ENCODE results near the gene NUBP2.

Gene NUBP2, protein sequence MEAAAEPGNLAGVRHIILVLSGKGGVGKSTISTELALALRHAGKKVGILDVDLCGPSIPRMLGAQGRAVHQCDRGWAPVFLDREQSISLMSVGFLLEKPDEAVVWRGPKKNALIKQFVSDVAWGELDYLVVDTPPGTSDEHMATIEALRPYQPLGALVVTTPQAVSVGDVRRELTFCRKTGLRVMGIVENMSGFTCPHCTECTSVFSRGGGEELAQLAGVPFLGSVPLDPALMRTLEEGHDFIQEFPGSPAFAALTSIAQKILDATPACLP
- 26.5 to 47.6 reads per million in 2 donors for total RNA-seq

DNA sequence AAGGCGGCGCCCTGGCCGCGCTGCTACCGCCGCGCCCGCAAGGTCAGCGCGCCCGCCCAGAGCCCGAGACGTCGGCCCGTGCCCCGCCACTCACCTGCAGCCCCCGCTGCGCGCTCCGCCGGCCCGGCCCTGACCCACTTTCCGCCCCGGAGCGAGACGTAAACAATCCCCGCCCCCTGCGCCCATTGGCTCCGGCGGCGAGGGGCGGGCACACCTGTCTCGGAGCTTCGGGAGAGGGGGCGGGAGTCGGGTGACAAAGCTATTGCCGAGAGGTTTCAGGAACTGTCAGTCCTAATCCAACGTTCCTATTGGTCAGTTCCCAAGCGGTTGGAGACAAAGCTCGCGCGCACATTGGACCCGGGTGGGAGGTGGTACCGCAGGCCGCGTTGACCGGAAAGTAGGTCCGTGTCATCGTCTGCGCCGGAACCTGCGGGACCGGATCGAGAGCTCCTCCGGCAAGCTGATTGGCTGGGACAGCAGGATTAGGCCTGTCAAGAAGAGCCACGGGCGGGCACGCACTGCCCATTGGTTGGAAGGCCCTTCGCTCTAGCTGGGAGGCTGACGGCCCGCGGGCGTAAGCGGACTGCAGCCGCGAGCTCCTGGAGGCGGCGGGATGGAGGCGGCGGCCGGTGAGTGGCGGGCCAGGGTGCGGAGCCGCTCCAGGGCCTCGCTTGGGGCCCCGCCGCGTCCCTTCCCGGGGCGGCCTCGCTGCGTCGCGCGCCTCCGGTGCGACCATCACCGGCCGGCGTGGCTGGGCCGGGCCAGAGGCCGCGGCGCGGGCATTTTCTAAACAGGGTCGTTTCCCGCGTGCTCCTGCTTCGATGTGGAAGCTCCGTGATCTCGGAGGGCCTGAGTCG is at the start of gene NUBP2, which contains the start of gene SPSB3:
Gene NUBP2 (plus strand): TSS at position 553 of the 857 bp plus-strand sequence. CDS start 61 bp downstream, at position 614.
Gene SPSB3 (minus strand): TSS at position 164 of the 857 bp plus-strand sequence. CDS start 1,088 bp downstream, outside the sequence.
- DNase-seq: peak; percentile 95

DNA sequence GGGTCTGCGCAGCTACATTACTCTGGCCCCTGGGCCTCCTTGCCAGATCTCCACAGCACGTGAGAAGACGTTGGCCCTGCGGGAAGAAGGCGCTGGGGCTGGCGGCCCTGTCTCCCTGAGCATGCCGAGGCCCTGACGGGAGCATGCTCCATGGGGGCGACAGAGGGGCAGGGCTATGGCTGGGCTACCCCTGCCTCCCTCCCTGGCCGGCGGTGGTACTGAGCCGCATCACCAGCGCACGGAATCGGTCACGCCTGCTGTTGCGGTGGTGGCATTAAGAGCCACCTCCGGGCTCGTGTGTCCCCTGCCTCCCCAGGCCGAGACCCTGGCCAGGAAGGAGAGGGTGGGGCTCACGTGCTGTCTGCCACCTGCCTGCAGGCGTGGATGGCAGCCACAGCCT is 48.6 kb upstream of the NUBP2 start:
- DNase-seq: no peak

GRCh38 chr16:1734816-1735215 is 47.9 kb upstream of the NUBP2 start:
- DNase-seq: no peak

GRCh38 chr16:1740234-1740633 is 42.5 kb upstream of the NUBP2 start:
- DNase-seq: no peak

DNA sequence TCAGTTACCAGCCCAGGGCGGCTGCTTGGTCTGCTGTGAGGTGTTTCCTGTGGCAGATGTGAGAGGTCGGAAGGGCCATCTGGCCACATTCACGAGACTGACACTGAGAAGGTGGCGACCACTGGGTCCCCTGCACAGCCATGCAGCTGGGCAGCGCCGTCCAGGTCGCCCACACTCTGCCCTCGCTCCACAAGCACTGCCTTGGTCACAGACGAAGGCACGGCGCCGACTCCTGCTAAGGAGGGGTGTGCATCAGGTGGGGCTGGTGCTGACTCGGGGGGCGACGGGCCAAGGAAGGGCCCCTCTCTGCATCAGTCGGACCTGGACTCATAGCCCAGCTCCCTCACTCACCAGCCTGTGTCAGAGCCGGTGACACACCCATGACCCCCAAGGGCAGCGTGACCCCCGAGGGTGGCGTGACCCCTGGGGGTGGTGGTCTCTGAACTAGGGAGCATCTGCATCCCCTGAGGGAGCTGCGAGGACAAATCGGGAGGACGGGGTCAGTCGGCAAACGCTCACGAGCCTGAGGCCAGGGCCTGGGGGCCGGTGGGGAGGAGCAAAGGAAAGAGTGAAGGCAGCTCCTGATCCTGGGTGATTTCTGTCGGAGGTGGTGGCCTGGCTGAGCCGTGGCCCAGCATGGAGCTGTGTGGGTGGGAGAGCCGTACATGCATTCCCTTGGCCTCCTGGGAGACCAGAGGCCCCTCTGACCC is 41.8 kb upstream of the NUBP2 start:
- DNase-seq: no peak

- DNase-seq: no peak
Measured at GRCh38 chr16:1741553-1742165, 41.1 kb upstream of the NUBP2 start.

- no peak for DNase-seq
Measured at GRCh38 chr16:1743376-1744337, 39.1 kb upstream of the NUBP2 start.

- DNase-seq: no peak
Measured at GRCh38 chr16:1744338-1744840, 38.4 kb upstream of the NUBP2 start.

DNA sequence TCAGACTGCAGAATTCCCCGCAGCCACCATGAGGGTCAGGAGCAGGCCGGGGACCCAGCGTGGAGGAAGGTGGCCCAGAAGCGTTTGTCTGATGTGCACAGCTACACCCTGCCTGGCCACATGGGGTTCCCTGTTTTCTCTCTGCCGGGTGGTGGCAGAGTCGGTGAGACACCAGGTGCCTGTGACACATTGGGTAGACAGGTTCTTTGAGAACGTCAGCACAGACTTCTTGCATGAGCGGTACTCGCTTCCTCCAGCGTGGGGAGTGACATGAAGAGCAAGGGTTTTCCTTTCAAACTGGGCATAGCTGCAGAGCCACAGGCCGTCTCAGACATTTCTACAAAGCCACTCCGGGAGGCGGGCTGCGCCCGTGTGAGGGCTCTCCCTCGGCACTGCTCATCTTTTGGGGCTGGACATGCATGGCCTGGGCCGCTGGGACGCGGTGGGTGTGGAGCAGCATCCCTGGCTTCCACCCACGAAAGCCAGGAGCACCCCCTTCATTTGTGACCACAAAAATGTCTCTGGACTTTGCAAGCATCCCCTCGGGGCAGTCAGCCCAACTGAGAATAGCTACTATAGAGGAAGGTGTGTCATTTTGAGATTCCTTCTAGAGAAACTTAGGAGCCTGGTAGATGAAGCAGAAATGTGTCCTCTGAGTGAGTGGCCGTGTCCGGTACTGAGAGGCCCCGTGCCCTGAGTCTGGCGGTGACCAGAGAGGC is 37.4 kb upstream of the NUBP2 start:
- no peak for DNase-seq

- no peak for DNase-seq
Measured at GRCh38 chr16:1745900-1746692, 36.7 kb upstream of the NUBP2 start.

GRCh38 chr16:1746693-1747195 is 36.0 kb upstream of the NUBP2 start:
- DNase-seq: no peak

DNA sequence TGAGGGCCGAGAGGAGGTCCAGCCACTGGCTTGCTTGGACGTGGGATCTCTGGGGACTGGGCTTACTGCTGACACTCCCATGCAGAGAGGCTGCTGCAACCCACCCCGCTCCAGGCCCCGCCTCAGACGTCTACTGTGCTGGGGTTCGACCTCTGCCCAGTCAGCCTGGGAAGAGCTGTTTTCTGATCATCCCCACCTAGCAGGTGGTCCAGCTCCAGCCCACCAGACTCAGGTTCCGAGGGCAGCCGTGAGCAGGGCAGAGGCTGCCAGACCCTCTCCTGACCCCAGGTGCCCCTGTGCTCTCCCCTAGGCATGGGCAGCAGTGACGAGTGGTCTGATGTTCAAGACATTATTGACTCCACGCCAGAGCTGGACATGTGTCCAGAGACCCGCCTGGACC is 34.8 kb upstream of the NUBP2 start:
- DNase-seq: no peak

GRCh38 chr16:1749152-1750117 is 33.3 kb upstream of the NUBP2 start:
- DNase-seq: no peak

DNA sequence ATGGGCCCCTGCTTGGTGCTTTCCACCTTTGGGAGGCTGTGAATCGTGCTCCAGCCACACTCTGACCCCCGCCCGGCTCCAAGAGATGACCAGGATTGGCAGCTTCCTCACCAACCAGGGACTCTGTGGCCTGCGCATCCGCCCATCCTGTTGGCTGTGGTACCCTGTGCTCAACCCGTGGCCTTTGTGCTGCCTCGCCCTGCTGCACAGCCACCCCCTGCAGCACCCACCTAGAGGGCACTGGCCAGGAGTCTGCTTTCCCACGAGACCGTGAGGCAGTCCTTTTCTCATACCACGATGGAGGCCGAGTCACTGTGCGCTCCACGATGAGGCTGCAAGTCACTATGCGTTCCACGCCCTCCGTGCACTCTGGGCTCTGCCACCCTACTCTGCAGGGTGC is 30.8 kb upstream of the NUBP2 start:
- no peak for DNase-seq

DNA sequence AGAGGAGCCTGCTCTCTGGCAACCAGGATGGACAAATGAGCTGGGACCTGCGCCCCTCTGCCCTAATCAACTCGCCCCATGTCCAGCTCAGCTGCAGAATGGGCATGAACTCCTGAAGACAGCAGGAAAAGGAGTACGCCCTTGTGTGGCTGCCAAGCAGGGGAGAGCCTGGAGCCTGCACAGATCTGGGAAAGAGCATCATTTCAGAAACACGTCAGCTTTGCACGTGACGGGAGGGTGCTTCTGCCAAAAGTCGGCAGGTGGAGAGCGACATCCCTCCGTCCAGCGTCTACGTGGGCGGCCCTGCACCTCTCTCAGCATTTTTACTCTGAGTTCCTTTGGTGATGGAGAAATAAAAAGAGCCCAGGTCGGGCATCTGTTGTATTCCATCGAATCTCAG is 29.9 kb upstream of the NUBP2 start:
- no peak for DNase-seq

DNA sequence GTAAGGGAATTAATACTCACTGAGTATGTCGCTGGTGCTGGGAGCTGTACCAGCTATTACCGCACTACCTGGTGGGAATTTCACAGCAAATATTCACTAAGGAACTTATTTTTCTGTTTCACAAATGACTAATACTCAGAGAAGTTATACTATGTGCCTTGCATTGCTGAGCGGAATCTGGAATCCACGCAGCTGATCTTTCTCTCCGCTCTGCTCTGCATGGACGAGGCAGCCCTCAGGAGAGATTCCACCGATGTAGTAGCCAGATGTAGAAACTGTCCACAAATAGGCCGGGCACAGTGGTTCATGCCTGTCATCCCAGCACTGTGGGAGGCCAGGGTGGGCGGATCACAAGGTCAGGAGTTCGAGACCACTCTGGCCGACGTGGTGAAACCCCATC is 28.6 kb upstream of the NUBP2 start:
- DNase-seq: no peak

DNA sequence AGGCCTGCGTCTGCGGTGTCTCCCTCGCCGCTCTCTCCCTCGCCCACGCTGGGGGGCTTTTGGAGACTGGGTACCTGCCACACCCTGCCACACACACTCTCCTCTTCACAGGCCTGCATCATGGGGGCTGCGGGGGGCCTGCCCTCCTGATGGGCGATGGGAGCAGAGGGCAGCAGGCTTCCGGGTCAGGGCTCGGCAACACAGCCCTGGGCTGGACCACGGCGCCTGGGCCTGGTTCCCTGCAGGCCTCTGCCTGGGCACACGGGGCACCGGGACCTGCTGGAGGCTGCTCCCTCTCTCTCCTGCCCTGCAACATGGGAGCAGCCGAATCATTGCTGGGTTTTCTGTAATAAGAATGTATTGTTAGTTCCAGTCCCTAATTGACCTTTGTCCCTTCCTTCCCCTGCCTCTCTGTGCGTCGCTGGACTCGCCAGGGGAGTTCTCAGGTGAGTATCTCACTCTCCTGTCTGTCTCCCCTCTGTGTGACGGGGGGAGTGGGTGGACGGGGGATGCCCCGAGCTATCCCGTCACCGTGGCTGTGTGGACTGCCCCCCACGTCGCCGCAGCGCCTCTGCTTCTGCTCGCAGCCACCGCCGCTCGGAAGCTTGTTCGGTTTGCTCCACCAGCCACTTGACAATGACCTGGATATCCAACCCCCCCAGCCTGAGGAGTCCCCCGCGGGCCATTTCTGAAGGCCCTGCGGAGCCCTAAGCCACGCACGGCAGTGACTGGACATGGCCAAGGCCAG is 24.9 kb upstream of the NUBP2 start:
- no peak for DNase-seq

GRCh38 chr16:1758923-1759322 is 23.8 kb upstream of the NUBP2 start:
- DNase-seq: no peak

Measured in T-helper 9 cell (primary cell).